ENCODE data around the gene SFXN5. TPM values are rescaled to one million over a fixed set of nuclear protein-coding genes. Genes with fewer than 3 reads are reported as not detected.
"Not testable (repeated sequence)": the region's sequence is repeated elsewhere in the genome, so short reads cannot be mapped to it uniquely, and the experiment has no call there.

SFXN5 gene
- polyA plus RNA-seq, 3 donors = 2.8 to 5.3 (median 4.5) TPM

DNA sequence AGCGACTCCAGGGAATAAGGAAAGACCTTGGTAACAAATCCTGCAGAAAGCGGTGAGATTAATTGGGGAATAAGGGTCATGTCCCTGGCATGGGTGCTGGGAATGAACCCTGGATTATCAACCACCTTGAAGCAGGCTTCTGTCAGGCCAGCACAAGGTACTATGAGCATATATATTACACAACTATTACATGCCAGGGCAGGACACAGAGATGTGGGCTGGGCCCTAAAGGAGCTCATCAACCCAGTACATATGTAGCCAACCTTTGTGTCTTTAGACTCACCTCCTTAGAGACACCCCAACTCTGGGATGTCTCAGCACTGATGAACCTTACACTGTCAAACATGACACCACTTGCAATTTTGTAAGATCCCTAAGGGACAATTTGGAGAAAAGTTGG is 3.4 kb downstream of the SFXN5 start:
- WGBS, 3 donors = 91 to 98% (median 97%) methylated on average over 2 of the region's 2 CpGs
- H3K27ac ChIP-seq (ENCODE audit: low read depth, low read length) = no peak overlapping the region

DNA sequence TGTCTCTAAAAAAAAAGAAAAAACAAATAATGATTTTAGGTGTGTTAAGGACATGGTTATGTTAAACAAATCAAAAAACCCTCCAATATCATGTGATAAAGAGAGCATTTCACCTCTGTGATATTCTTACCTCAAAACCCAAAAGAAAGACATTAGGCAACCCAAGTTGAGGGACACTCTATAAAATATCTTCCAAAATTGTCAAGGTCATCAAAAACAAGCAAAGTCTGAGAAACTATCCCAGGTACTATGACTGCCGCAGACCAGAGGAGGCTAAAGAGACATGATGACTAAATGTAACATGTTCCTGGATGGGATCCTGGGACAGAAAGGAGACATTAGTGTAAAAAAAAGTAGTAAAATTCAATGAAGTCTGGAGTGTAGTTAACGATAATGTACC is 4.5 kb downstream of the SFXN5 start:
- WGBS, 3 donors = 84 to 95% (median 94%) methylated on average over 2 of the region's 2 CpGs
- H3K27ac ChIP-seq (ENCODE audit: low read depth, low read length) = no peak overlapping the region

DNA sequence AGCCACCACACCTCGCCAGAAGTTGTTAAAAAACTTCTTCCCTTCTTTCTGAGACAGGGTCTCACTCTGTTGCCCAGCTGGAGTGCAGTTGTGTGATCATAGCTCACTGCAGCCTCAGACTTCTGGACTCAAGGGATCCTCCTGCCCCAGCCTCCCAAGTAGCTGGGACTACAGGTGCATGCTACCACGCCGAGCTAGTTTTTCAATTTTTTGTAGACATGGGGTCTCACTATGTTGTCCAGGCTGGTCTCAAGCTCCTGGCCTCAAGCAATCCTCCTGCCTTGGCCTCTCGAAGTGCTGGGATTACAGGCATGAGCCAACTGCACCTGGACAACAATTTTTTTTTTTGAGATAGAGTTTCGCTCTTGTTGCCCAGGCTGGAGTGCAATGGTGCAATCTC is 6.4 kb downstream of the SFXN5 start:
- H3K27ac ChIP-seq (ENCODE audit: low read depth, low read length) = not testable (repeated sequence)
- WGBS, 3 donors = 96 to 99% (median 97%) methylated on average over 5 of the region's 5 CpGs

DNA sequence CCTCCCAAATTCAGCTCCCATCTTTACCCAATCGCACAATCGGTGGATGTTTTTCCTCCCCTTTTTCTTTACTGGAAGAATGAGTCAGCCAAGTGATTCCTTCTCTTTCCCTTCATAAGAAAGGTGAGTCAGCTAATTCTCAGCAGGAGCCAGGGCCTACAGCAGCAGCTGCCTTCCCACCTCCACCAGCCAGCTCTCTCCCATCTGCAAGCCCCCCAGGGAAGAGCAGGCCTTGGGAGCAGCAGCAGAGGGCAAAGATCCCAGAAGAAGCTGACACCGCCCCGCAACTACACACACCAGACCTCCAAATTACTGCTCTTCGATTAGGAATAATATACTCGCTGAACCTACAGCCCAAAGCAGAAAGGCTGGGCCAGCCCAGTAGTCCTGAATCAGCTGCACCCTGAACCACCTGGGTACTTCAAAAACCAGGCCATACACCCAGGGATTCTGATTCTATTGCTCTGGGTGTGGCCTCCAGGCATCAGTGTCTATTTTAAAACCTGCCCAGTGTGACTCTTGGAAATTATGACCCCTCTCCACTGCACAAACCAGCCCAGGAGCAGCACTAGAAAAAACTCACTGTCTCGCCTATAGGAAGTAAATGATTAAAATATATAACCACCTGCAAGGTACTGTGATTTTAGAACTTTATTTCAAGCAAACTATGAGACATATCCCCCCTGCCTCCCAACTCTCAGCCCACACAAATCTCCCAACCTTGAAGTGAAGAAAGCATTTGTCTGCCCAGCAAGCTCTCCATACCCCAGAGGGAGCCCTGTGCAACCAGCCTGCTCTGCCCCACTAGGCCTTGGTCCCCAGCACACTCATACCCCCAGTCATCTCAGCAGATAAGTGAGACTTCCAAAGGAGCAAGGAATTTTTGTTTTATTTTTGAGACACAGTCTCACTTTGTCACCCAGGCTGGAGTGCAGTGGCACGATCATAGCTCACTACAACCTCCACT is 7.3 kb downstream of the SFXN5 start:
- 76 to 87% (median 78%) methylated on average over 8 of the region's 8 CpGs for WGBS, 3 donors
- H3K27ac ChIP-seq (ENCODE audit: low read depth, low read length) = no peak overlapping the region

DNA sequence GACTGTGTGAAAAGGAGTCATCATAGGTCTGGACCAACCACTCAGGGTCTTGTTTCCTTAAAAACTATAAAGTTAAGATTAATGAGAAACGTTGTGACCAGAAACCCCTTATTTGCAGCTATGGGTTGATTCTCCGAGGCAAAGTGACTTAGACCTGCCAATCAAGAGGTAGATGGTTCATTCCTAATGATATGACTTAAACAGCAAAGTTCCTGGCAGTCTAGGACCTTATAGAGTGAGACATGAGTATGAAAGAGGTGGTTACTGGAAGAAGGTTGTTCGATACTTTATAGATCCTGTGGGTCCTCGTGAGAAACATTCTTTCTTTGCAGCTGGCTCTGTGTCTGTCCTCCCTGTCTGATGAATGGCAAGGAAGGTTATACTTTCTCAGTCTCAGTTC is 8.0 kb downstream of the SFXN5 start:
- no peak overlapping the region for H3K27ac ChIP-seq (ENCODE audit: low read depth, low read length)
- WGBS, 3 donors = 54 to 89% (median 82%) methylated on average over 4 of the region's 4 CpGs

DNA sequence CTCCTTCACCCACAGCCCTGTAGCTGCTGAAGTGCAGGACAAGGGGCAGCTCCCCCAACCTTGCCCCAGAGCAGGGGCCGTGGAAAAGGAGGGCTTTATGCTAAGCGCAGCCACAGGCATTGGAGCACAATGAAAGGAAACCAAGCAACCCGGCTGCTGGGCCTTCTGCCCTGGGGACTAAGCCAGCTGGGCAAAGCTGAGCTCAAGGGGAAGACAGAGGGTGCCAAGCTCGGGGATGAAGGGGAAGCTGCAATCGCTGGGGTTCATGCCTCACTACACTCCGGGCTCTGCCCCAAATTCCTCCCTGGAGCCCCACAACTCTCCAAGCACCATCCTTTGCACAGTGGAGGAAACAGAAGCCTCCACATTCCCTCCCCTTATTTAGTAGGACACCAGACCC is 12.4 kb downstream of the SFXN5 start:
- no peak overlapping the region for H3K27ac ChIP-seq (ENCODE audit: low read depth, low read length)
- 78 to 88% (median 80%) methylated on average over 6 of the region's 6 CpGs for WGBS, 3 donors

DNA sequence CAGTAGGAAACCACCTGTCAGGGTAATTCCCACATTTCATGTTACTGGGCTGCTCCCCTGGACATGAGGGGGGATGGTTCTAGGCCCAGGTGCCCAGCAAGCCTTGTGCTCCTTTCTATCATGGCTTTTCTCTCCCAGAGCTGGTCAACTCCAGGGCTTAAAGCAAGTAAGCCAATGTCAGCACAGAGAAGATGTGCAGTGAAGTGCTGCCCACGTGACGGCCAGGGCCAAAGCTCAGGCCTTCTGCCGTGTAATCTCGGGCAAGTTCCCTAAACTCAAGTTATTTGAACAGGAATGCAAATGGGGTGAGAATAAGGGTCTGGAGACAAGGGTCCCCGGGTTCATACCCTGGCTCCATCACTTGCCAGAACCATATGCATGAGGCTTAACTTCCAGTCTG is 16.5 kb downstream of the SFXN5 start:
- 76 to 88% (median 87%) methylated on average over 5 of the region's 5 CpGs for WGBS, 3 donors
- H3K27ac ChIP-seq (ENCODE audit: low read depth, low read length) = no peak overlapping the region

DNA sequence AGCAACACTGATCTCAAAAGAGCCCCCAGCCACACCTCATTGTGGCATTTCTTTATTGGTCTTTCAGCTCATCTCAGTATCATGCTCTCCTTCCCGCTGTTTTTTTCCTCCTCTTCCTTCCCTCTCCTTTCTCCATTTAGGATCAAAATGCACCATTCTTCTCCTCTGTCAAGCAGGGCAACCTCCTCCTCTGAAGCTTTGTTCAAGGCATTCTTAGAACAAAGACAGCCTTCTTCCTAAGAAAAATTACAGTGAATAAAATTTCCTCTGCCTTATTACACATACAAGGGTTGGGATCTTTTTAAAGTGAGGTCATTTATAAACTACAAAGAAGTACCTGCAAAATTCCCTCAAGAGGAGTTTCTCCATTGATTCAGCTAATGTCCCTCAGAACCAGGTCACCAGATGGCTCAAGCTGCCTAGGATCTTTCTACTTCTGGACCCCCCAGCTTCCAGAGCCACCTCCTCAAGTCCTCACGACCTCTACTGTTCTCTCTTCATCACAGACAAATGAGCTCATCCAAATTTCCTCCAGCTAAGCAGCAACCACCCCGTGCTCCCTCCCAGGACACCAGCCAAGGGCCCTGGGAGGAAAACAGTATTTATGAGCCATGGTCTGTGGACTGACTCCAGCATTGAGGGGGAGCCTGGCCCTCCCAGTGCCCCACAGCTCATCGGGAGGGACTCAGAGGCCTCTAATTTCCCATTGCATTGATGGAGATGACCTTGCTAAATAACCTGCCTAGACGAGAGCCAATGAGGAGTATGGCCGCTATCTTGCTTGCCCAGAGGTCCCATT is 18.0 kb downstream of the SFXN5 start:
- H3K27ac ChIP-seq (ENCODE audit: low read depth, low read length) = no peak overlapping the region
- WGBS, 3 donors = 67 to 82% (median 76%) methylated on average over 6 of the region's 6 CpGs

DNA sequence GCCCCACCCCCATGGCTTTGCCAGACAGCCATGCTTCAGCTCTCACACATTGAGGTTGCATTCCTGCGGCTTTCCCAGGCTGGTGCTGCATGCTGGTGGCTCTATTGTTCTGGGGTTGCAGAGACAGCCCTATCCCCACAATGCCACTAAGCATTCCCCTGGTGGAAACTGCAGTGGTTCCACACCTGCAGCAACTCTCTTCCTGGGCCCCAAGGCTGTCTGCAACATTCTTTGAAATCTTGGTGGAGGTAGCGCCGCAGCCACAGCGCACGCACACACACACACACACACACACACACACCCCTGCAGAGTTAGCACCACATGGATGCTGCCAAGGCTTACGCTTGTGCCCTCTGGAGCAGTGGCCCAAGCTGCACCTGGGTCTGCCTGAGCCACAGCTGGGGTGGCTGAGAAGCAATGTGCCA is 21.4 kb downstream of the SFXN5 start:
- no peak overlapping the region for H3K27ac ChIP-seq (ENCODE audit: low read depth, low read length)
- 82 to 89% (median 86%) methylated on average over 6 of the region's 6 CpGs for WGBS, 3 donors

DNA sequence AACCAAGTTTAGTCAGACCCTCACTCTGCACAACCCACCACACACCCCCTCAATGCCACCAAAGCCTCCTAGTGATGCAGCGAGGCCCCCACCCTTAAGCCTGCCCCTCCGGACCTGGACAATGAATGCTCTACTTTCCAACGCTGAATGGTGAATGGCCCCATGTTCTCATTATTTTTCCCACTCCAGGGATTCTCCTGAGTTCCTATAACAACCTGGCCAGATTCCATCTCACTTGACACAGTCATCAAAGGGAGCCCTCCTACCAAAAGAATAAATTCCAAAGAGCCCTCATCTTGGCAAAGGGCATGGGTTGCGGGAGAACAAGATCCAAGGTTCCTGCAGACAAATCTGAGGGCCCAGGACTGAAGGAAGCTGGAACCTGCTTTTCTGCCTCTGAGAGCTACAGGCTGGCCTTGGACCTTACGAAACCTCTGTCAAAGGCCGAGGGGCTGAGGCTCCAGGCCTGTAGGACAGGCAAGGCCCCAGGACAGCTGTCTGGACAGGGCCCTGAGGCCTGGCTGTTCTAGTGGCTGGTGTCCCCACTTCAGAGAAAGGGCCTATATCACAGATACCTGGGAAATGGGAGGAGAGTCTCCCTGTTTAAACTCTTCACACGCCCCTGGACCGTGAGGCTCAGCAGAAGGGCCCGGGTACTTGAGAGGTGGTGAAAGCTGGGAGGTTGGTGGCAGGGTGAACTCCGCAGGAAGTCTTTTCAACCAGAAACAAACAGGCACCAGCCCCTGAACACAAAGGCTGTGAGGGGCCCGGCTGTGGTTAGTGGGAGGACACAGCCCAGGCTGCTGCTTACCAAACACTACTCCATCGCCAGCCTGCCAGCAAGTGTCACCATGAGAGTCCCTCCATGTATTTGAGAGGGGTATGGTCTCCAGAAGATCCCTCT is 27.3 kb downstream of the SFXN5 start:
- WGBS, 3 donors = 72 to 78% (median 76%) methylated on average over 12 of the region's 12 CpGs
- H3K27ac ChIP-seq (ENCODE audit: low read depth, low read length) = no peak overlapping the region

DNA sequence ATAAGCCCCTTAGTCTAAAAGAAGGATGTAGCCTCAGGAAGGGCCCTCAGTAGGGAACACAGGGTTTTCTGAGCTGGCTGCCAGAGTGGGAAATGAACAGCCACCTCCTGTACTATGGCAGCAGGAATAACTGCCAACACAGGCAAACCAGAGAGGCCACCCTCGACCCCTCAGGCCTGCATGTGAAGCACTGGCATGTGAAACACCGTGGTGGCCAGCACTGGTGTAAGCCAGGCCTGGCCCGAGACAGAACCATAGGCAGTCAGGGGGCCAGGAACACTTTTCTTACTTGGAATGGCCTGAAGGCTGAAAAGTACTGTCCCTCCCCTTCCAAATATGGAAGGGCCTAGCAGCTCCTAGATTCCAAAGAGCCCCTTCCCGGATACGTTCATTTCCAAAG is 28.2 kb downstream of the SFXN5 start:
- WGBS, 3 donors = 82 to 85% (median 83%) methylated on average over 5 of the region's 5 CpGs

DNA sequence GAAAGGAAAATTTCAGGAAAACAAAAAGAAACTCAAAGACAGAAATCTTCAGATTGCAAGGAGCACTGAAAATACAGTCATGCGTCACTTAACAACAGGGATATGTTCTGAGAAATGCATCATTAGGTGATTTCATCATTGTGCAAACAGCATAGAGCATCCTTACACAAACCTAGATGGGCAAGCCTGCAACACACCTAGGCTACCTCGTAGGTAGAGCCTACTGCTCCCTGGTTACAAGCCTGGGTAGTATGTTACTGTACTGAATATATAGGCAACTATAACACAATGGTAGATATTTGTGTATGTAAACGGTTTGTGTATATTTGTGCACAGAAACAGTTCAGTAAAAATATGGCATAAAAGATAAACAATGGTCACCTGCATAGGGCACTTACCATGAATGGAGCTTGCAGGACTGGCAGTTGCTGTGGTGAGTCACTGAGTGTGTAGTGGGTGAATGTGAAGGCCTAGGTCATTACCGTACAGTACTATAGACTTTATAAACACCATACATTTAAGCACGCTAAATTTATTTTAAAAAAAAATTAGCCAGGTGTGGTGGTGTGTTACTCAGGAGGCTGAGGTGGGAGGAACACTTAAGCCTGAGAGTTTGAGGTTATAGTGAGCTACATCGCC is 33.4 kb downstream of the SFXN5 start:
- H3K27ac ChIP-seq (ENCODE audit: low read depth, low read length) = no peak overlapping the region
- WGBS, 3 donors = 89 to 92% (median 91%) methylated on average over 6 of the region's 6 CpGs

More for the DNA sequence above, 28.2 kb downstream of the SFXN5 start:
- H3K27ac ChIP-seq (ENCODE audit: low read depth, low read length) = no peak overlapping the region

DNA sequence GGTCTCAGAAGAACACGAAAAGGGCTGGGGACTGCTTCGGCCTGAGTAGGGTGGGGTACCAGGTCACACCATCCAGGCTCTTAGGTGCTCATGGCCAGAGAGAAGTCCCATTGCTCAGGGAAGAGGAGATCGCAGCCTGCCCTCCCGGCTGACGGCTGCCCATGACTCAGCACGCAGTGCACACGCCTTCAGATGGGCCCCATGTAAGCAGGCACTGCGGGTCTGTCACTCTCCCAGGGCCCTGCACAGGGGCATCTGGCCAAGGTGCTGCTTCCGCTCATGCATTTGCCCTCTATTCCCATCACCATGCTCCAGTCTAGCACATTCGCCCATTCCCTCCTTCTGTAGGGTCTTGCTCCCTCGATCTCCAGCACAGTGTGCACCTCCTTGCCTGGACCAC is 34.7 kb downstream of the SFXN5 start:
- 84 to 97% (median 85%) methylated on average over 11 of the region's 11 CpGs for WGBS, 3 donors
- no peak overlapping the region for H3K27ac ChIP-seq (ENCODE audit: low read depth, low read length)

DNA sequence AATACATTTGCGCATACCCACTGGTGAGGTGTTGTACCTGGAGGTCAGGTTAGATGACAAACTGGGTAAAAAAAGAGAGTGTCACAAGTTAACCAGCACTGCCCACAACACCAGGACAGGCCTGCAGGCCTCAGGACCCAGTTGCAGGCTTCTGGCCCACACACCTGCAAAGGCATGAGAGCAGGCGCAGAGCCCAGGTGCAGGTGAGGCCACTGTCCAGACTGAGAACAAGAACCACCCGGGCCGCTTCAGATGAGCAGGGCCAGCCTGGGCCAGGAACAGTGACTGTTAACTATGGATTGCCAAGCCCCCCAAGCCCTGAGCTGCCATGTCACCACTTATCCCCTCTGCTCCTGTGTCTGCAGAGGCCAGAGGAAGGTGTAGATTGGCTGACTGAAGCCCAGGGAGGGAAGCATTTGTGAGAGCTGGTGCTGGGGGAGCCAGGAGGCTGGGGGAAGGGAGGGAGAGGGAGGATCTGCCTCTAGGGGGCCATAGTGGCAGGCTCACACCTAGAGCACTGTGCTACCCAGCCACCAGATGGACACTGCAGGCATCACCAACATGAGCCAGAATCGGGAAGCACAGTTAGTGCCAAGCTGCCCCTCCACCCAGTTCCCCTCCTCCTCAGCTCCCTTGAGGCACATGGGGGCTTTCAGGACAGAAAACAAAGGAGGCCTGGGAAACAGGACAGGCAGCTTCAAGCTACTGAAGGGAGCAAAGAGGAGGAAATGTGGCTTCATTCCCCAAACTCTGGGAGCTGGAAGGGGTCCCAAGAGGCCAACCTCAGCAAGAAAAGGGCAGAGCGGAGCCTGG is 35.4 kb downstream of the SFXN5 start:
- H3K27ac ChIP-seq (ENCODE audit: low read depth, low read length) = no peak overlapping the region
- WGBS, 3 donors = 87 to 90% (median 88%) methylated on average over 6 of the region's 6 CpGs

DNA sequence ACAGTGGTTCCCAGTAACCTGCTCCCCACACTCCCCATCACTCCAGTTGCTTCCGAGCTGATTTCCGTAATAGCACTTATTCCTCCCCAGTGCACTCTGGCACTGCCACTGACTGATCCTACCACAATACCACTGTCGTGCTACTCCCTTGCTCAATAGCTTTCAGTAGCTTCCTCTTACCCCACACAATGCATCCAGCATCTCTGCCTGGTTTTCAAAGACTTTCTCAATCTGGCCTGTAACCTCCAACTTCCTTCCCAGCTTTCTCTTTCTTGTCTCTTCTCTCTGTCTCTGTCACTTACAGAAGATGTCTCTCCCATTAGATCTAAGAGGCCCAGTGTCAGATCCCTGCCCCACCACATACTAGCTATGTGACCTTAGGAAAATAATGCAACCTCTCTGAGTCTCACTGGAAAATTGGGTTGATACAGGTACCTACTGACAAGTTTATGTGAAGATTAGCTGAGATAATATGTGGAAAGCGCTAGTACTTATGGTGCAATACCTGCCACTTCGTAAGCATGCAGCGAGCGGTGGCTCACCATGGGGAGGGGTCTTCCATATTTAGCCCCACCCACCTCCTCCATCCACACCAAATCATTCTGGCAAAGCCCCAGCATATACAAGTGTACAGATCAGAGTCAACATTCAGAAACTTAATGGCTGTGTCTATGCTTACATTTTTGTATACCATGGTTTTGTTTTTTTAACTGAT is 36.7 kb downstream of the SFXN5 start:
- 60 to 95% (median 71%) methylated on average over 7 of the region's 7 CpGs for WGBS, 3 donors
- H3K27ac ChIP-seq (ENCODE audit: low read depth, low read length) = no peak overlapping the region

DNA sequence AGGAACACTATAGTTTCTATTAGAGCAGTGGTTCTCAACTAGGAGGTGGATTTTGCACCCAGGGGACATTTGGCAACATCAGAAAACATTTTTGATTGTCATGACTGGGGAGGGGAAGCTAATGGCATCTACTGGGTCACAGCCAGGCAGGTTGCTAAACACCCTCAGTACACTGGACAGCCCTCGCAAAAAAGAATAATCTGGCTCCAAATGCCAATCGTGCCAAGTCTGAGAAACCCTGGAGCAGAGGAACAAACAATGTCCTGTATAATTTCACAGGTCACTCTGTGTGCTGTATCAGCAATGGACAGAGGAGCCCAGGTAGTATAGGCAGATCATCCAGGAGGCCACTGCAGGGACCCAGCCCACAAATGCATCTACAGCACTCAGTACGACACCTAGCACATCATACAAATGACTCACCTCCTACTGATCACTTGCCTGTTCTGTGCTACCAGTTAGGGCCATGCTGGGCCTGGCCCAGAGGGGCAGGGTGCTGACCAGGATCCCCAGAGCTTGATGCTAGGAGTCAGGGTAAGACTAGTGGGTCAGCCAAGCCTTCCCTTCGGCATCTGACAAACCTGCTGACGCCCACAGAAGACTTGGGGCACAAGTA is 37.6 kb downstream of the SFXN5 start:
- H3K27ac ChIP-seq (ENCODE audit: low read depth, low read length) = no peak overlapping the region
- WGBS, 3 donors = 65 to 78% (median 68%) methylated on average over 5 of the region's 5 CpGs

Measured in adipose tissue (tissue), 3 donors.